AG09319 (cell line): ENCODE measurements around the gene TMEM117.

Experiments
- DNase-seq: peaks from one replicate; pipeline ENCODE4 v3.0.0-alpha.2; 2010; ENCODE audit warnings: low read depth; ENCODE audit errors: extremely low read depth
- CTCF ChIP-seq: IDR thresholded peaks from 2 replicates; pipeline ENCODE4 v1.5.1; 2011; ENCODE audit warnings: low read depth, mild to moderate bottlenecking, inconsistent platforms, low read length, moderate library complexity

TMEM117 gene

DNA sequence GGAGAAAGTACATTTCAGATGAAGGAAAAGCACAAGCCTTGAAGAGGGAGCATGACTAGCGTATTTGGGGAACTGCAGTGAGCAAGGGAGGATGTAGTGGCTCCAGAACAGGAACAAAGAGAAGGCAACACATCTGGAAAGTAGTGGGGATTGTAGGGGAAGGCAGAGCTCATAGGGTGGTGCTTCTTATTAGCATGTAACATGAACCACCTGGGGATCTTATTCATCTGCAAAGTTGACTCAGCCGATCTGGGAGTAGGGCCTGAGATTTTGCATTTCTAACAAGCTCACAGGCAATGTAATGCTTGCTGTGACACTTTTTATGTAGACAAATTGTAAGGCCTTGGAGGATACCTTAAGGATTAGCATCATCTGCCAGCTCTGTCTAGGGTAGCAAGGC lies 592.9 kb downstream of the TMEM117 start:
- no peak for TF ChIP-seq CTCF
- DNase-seq: no peak

- DNase-seq: no peak
- TF ChIP-seq CTCF: no peak
These were observed 595.9 kb downstream of the TMEM117 start for GRCh38 chr12:44431647-44432343.

DNA sequence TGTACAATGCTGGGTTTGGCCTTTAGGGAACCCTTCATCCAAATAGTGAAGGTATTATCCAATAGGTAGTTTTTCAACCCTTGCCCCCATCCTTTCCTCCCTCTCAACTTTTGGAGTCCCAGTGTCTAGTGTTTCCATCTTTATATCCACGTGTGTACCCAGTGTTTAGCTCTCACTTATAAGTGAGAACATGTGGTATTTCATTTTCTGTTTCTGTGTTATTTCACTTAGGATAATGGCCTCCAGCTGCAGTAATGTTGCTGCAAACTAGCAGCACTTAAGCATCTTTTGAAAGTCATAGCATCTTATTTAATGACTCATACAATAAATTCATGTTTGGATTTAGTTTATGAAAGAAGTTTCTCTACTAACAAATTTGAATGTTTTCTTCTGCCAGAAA lies 597.8 kb downstream of the TMEM117 start:
- no peak for TF ChIP-seq CTCF
- no peak for DNase-seq

GRCh38 chr12:44436756-44437155 lies 600.9 kb downstream of the TMEM117 start:
- no peak for DNase-seq
- TF ChIP-seq CTCF: no peak
